NCI-H2107 (cell line): Measurements from ENCODE around the gene DPP10.
A peak's percentile ranks its signal among the peaks of the same experiment; 100 is the strongest.

ENCODE experiments used
- DNase-seq: peaks from one replicate; lab custom pipeline; 2025; lab: John Stamatoyannopoulos, UW

DPP10 gene

DNA sequence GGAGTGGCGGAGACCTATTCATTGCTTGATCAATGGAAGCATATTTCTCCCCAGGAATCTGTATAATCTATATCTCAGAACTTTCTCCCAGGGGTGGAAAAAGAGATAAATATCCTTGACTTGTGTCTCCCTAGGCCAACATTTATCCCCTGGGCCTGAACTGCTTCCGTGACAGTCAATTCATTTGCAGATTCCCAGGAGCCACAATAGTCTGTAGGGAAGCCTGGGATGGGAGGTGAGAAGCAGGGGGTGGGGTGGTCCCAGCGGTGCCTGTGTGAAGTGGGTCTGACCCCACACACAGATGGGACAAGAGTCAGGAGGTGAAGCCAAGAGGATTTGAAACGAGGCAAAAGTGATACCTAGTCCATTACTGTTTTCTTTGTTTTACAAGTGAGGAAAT is 166.8 kb downstream of the DPP10 start:
- DNase-seq: no peak

GRCh38 chr2:114609801-114610200 is 167.4 kb downstream of the DPP10 start:
- peak; percentile 19 for DNase-seq

GRCh38 chr2:114610677-114611076 is 168.2 kb downstream of the DPP10 start:
- no peak for DNase-seq

DNA sequence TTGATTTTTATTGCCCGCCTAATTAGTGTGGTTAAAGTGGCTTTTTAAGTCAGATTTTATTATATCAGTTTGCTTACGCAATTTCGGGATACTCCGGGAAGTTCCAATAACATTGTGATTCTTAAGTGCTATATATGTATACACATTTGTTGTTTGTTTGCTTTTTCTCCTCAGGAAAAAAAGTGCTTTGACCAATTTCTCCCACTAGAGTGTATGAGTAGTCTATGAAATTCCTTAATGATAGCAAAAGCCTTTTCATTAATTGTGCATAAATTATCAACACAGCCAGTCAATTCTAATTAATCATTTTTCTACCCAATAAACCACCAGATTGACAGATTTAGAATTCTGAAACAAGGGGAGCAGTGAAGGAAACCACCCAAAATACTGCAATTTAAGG is 172.2 kb downstream of the DPP10 start:
- no peak for DNase-seq

DNA sequence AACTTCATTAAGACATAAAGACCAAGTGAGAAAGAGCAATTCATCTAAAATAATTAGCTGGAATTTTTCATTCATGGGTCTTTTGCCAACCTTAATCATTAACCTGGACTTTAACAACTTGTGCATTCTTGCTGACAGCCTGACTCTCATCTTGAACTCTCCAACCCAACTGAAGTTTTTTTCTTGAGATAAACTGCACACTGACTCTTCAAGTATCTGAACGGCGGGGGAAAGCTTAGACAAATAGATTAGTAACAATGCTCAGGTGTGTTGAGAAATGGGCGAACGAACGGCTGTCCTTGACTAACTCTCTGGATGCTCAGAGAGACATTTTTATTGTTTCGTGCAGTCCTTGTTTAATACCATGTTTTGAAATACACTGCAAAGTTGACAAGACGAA is 186.0 kb downstream of the DPP10 start:
- no peak for DNase-seq

GRCh38 chr2:114631146-114631545 is 188.7 kb downstream of the DPP10 start:
- no peak for DNase-seq

GRCh38 chr2:114642166-114642770 is 199.8 kb downstream of the DPP10 start:
- no peak for DNase-seq

DNA sequence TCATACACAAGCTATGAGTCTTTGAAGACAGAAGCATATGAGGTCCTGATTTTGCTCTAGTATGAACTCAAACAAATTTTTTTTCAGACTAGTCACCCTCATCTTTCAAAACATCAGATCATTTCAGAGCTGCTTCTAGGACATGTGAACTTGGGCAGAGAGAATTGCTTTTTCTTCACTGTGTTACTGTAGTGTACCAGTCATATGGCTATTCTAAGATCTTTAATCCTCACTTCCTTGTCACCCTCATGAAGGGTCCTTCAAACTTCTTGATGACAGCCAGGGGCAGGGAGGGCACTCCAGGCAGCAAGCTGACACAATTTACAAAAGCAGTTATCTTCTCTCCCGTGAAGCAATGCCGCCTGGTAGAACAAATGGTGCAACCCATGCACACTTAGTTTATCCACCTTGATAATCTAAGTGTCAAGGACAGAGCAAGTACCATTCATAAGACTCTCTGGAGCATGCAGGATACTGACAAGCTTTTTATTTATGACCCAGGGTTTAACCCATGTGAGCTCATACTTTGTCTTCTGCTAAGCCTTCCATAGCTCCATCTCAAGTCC is 200.6 kb downstream of the DPP10 start:
- no peak for DNase-seq

DNA sequence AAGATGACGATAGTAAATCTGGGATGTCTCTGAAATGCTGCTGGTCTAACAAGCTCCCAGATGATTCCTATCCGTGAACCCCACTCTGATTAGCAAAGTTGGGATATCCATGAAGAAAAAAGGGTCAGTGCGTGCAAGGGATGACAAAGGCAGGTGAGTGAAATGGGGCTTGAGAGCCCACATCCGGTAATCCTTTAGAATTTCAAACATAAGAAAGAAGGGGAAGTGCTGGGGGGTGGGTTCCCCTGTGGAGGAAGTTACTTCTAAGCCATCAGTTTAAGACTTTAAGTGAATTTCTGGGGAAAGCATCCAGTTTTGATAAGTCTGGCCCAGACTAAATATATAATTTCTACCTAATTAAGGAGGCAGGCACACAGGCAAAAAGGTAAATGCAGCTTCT is 209.5 kb downstream of the DPP10 start:
- DNase-seq: no peak

DNA sequence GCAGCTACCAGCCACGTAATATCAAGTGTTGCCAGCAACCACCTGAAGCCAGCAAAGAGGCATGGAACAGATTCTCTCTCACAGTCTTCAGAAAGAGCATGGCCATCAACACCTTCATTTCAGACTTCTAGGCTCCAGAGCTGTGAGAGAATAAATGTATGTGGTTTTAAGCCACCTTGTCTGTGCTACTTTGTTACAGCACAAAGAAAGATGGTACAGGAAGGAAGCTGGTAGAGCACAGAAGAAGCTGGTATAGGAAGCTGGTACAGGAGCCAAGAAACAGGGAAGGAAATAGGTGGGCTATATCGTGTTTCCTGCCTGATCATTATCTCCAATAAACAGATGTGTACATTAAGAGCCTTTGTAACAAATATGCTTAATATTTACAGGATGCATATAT is 217.4 kb downstream of the DPP10 start:
- DNase-seq: no peak

GRCh38 chr2:114661971-114662939 is 219.8 kb downstream of the DPP10 start:
- no peak for DNase-seq

- DNase-seq: no peak
Measured at GRCh38 chr2:114668415-114668814, 226.0 kb downstream of the DPP10 start.

DNA sequence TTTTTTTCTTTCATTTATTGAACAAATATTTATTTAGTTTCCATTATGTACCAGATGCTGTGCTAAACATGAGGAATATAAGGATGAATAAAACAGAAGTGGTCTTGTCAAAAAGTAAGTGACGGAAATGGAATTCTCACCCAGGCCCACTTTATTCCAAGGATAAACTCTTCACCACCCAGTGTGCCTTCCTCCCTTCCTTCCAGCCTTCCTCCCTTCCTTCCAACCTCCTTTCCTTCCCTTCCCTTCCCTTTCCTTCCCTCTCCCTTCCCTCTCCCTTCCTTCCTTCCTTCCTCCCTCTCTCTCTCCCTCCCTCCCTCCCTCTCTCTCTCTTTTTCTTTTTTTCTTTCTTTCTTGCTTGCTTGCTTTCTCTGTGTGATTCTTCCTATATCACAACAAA is 240.8 kb downstream of the DPP10 start:
- no peak for DNase-seq

DNA sequence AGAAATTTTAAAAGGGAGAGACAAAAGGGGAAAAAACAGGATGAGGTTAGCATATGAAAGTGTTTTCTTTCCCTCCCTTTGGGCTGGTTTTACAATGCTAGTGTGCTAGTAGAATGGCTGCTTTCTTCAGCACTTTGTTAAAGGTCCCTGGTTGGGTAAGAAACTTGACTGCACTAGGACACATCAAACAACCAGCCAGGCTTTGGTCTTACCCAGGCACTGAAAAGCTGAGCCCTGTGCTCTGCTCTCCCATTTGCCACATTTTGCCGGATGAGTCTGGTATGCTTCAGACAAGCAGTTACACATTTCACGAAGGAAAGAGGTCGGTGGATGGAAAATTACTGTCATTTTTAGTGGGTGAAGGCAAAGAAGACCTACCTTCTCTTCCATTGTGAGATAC is 242.0 kb downstream of the DPP10 start:
- DNase-seq: no peak

DNA sequence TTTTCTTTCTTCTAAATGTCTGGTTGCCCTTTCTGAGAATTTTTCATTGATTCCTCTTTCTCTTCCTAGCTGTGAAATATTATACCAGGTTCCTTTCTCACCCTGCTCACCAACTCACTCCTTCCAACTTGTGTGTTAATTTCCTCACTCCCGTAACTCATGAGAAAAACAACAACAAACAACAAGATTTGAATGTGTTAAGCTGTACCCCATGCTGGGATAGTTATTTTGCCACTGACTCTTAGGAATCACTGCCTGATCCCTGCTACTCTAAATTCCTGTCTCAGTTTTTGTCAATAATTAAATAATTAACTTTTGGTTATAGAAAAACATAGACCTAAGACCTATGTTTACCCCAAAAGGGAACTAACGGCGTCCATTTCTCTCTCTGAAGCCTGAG is 242.7 kb downstream of the DPP10 start:
- DNase-seq: no peak

DNA sequence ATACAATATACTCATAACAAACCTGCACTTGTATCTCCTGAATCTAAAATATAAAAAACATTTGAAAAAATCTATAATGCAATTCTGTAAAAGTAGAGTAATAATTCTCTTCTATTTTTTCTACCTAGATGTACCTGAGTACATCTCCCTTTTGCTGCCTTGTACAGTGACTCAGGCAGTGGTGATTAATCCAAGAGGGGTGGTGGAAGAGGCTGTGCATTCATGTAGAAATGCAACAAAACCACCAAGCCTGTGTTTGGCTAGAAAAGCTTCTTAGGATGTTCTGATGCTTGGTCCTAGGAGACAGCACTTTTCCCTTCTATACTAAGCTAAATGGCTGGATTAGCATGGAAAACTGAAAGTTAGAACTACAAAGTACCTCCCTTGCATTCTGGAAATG is 245.8 kb downstream of the DPP10 start:
- no peak for DNase-seq

GRCh38 chr2:114698520-114698919 is 256.1 kb downstream of the DPP10 start:
- DNase-seq: no peak

DNA sequence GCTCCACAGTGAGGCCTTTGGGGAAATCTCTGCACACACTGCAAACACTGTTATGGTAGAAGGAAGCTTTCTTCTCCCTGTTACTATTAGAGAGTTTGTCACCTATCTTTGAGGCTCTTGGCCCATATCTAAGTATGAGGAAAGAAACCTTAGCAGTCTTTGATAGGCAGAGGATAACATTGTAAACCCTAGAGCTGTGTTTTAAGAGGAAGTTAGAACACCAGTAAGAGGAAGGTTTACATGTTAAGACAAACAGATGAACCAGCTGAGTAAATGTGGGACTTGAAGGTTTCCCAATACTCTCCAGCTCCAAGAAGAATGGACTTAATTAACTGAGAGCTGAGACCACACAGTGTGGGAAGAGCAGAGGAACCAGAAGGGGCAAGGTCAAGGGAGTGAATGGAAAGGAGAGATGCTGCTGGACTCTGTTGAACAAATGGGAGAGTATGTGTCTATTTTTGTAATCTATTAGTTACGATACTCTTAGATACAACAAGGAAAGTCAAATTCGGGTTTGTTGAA is 257.0 kb downstream of the DPP10 start:
- no peak for DNase-seq

GRCh38 chr2:114700440-114700839 is 258.0 kb downstream of the DPP10 start:
- DNase-seq: no peak

DNA sequence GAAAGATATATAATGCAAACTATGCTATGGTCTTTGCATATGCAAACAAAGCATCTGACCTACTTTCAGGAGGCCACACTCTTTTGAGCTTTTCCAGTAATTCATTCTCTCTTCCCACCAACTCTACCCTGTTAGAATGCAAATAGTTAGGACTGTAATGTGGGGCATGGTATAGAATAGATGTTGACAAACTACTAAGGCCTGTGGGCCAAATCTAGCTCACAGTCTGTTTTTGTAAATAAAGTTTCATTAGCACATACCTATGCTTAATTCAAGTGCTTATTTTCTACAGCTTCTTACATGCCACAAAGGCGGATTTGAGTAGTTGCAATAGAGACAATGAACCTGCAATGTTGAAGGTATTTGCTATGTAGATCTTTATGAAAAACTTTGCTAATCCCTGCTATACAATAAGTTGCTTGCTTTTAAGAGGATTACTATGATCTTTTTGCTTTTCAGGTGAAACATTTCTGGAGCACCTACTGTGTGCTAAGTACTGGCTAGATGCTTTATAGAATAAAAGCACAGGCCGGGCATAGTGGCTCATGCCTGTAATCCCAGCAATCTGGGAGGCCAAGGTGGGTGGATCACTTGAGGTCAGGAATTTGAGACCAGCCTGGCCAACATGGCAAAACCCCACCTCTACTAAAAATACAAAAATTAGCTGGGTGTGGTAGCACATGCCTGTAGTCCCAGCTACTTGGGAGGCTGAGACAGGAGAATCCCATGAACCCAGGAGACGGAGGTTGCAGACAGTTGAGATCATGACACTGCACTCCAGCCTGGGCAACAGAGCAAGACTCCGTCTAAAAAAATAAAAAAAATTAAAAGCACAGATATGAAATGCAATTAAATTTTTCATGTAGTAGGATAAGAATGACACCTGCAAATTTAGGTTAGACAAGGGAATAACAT is 267.8 kb downstream of the DPP10 start:
- no peak for DNase-seq

- no peak for DNase-seq
Measured at GRCh38 chr2:114714313-114714712, 271.9 kb downstream of the DPP10 start.

GRCh38 chr2:114717049-114717448 is 274.6 kb downstream of the DPP10 start:
- DNase-seq: no peak
